HUES64 (cell line): ENCODE measurements around the gene CPLANE1. TPM values are rescaled to one million over a fixed set of nuclear protein-coding genes. Genes with fewer than 3 reads are reported as not detected.
A peak's percentile ranks its signal among the peaks of the same experiment; 100 is the strongest.
"Not testable (repeated sequence)": the region's sequence is repeated elsewhere in the genome, so short reads cannot be mapped to it uniquely, and the experiment has no call there.

Experiments
- H3K27ac ChIP-seq: 2 replicates; pipeline ENCODE4 v1.7.0; 2013; ENCODE audit warnings: low read depth, low read length, inconsistent platforms
- H3K27me3 ChIP-seq: 2 replicates; pipeline ENCODE4 v1.6.1; 2013; ENCODE audit warnings: mild to moderate bottlenecking, low read length; ENCODE audit not compliant: insufficient read depth
- H3K36me3 ChIP-seq: 2 replicates; pipeline ENCODE4 v1.6.1; 2013; ENCODE audit warnings: mild to moderate bottlenecking, low read length; ENCODE audit not compliant: insufficient read depth
- H3K4me1 ChIP-seq: 2 replicates; pipeline ENCODE4 v1.6.1; 2013; ENCODE audit warnings: mild to moderate bottlenecking, low read length, moderate library complexity; ENCODE audit not compliant: insufficient read depth
- H3K4me3 ChIP-seq: 2 replicates; pipeline ENCODE4 v1.5.1; 2013; ENCODE audit warnings: mild to moderate bottlenecking, low read length, moderate library complexity
- H3K9ac ChIP-seq: 2 replicates; pipeline ENCODE4 v1.6.1; 2013; ENCODE audit warnings: mild to moderate bottlenecking, low read depth, low read length
- H3K9me3 ChIP-seq: 2 replicates; pipeline ENCODE4 v1.6.1; 2013; ENCODE audit warnings: low read depth, low read length; ENCODE audit not compliant: insufficient read depth
- WGBS: fragments of 150-250, 120-280 bp; methylation state at CpG from one replicate; pipeline ENCODE4 v1.1.7; 2013; ENCODE audit warnings: missing lambda C conversion rate; 5-methylcytosine and 5-hydroxymethylcytosine counted together
- polyA plus RNA-seq, 2 experiments: library from polyadenylated mRNA; stranded (reverse); fragments of 50-300 nt; gene quantifications; one replicate each; pipeline ENCODE4 v1.2.3, GENCODE V29; 2013

Gene CPLANE1
- 5.8 TPM for polyA plus RNA-seq (2013, experiment 1 of 2)
- 8.2 TPM for polyA plus RNA-seq (2013, experiment 2 of 2)

- Histone ChIP-seq H3K9ac (peak within 1 kb of the TSS; percentile 93), H3K27ac (peak within 1 kb of the TSS; percentile 73; the same call in 1 of the 2 replicates), H3K9me3 (0 out of 2 replicates have a peak, but pooled peaks cover 1% of the 10 kb centered on the region), H3K4me1 (peaks cover 5% of the 10 kb centered on the region; the same call in 1 of the 2 replicates), H3K27me3 (no peaks in the 10 kb centered on the region), H3K36me3 (no peaks in the 10 kb centered on the region), H3K4me3 (peak within 1 kb of the TSS; percentile 77)
- under 1% methylated on average over 88 of the region's 88 CpGs for WGBS
Observed at GRCh38 chr5:37248970-37249814, at the start of gene CPLANE1. TSS of gene CPLANE1 (minus strand) at chr5:37249376. CDS start at chr5:37247698, 1,678 bp downstream.

- H3K27ac ChIP-seq, H3K4me3 ChIP-seq, H3K4me1 ChIP-seq, H3K9ac ChIP-seq, H3K27me3 ChIP-seq, H3K9me3 ChIP-seq: not testable (repeated sequence)
- 95% methylated on average over 6 of the region's 7 CpGs for WGBS
- H3K36me3 ChIP-seq: peaks cover 81% of the 10 kb centered on the region
Observed at GRCh38 chr5:37296313-37296712, 47.1 kb upstream of the CPLANE1 start.

DNA sequence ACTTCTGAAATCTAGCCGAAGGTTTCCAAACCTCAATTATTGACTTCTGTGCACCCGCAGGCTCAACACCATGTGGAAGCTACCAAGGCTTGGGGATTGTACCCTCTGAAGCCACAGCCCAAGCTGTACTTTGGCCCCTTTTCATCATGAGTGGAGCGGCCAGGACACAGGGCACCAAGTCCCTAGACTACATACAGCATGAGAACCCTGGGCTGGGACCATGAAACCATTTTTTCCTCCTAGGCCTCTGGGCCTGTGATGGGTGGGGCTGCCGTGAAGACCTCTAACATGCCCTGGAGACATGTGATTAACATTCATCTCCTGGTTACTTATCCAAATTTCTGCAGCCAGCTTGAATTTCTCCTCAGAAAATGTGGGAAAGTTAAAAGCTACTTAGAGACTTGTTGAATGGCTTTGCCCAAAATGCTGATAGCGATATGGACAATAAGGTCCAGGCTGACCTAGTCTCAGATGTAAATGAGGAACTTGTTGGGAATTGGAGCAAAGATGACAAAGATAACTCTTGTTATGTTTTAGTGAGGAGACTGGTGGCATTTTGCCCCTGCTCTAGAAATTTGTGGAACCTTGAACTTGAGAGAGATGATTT, 34.1 kb upstream of the CPLANE1 start:
- Histone ChIP-seq H3K9ac (no peak overlapping the region), H3K27me3 (no peaks in the 10 kb centered on the region), H3K4me3 (no peak overlapping the region), H3K9me3 (peaks cover 42% of the 10 kb centered on the region), H3K27ac (no peak overlapping the region), H3K36me3 (peaks cover 5% of the 10 kb centered on the region; the same call in 1 of the 2 replicates), H3K4me1 (no peaks in the 10 kb centered on the region)
- WGBS: 90% methylated on average over 5 of the region's 5 CpGs

- Histone ChIP-seq H3K4me1 (no peaks in the 10 kb centered on the region), H3K27ac (no peak overlapping the region), H3K9me3 (peaks cover 13% of the 10 kb centered on the region), H3K27me3 (no peaks in the 10 kb centered on the region), H3K36me3 (no peaks in the 10 kb centered on the region), H3K9ac (no peak overlapping the region), H3K4me3 (no peak overlapping the region)
- WGBS: 96% methylated on average over 2 of the region's 2 CpGs
Observed at GRCh38 chr5:37275511-37275910, 26.3 kb upstream of the CPLANE1 start.

- H3K36me3 ChIP-seq: no peaks in the 10 kb centered on the region
- no peaks in the 10 kb centered on the region for H3K27me3 ChIP-seq
- H3K9ac ChIP-seq: no peak overlapping the region
- no peaks in the 10 kb centered on the region for H3K9me3 ChIP-seq
- no peaks in the 10 kb centered on the region for H3K4me1 ChIP-seq
- no peak overlapping the region for H3K4me3 ChIP-seq
- no peak overlapping the region for H3K27ac ChIP-seq
- no CpG with 5 or more reads among the region's 1 CpG for WGBS
Observed at GRCh38 chr5:37272511-37272910, 23.3 kb upstream of the CPLANE1 start.

DNA sequence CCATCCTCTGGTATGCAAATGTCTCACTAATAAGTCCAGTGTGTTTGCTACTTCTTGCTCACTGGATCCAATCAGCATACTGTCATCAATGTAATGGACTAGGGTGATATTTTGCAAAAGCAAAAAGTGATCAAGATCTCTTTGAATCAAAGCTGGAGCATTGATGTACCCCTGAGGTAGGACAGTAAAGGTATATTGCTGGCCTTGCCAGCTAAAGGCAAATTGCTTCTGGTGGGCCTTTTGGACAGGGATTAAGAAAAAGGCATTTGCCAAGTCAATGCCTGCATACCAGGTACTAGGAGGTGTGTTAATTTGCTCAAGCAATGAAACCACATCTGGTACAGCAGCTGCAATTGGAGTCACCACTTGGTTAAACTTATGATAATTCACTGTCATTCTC, 18.9 kb upstream of the CPLANE1 start:
- H3K4me1 ChIP-seq, H3K9me3 ChIP-seq, H3K9ac ChIP-seq, H3K27ac ChIP-seq, H3K4me3 ChIP-seq, H3K36me3 ChIP-seq, H3K27me3 ChIP-seq: not testable (repeated sequence)

DNA sequence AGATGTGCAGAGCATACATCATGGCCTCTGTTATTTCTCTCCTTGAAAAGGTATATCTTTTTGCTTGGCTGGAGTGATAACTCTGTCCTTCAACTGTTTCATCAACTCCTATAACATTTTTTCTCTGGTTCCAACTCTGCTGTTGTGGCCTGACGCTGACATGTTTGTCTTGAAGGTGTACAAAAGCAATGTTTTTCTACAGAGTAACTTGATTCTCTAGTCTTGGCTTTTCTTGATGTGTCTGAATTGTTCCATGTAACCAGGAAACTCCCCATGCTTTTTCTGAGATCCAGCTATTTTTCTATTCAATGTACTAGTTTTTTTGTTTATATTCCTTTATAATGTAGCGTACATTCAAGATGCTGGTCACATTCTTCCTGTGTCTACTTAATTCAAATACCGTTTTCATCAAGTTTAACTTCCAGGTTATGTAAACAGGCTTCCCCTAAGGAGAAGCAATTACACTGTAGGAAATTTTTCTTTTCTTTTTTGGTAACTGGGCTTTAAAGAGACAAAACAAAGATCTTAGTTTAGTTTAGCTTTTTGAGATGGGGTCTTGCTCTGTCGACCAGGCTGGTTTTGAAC, 6.7 kb upstream of the CPLANE1 start:
- H3K36me3 ChIP-seq: no peaks in the 10 kb centered on the region
- H3K9ac ChIP-seq: no peak overlapping the region
- no peaks in the 10 kb centered on the region for H3K4me1 ChIP-seq
- WGBS: 100% methylated on average over 3 of the region's 4 CpGs
- no peak overlapping the region for H3K4me3 ChIP-seq
- H3K27ac ChIP-seq: no peak overlapping the region
- H3K27me3 ChIP-seq: no peaks in the 10 kb centered on the region
- H3K9me3 ChIP-seq: 0 out of 2 replicates have a peak, but pooled peaks cover 8% of the 10 kb centered on the region

DNA sequence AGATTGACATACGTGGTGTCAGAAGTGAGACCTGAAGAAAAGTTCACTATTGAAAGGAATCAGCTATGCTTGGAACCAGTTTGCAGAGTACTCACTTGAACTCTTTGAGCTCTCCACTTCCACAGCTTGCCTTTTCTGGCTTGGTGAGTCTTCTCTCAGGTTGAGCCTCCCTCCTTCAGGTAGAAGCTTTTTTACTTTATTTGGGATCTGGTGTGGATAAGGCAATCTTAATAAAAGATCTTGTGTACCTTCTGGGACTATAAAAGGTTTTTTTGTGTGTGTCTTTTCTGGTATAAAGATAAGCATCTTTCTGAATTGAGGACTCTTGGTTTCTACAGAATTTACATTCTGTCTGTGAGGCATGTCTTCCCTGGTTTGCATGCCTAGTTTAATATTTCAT, 5.4 kb upstream of the CPLANE1 start:
- H3K4me3 ChIP-seq: no peak overlapping the region
- no peaks in the 10 kb centered on the region for H3K27me3 ChIP-seq
- WGBS: 91% methylated on average over 1 of the region's 1 CpG
- 0 out of 2 replicates have a peak, but pooled peaks cover 8% of the 10 kb centered on the region for H3K9me3 ChIP-seq
- H3K4me1 ChIP-seq: 0 out of 2 replicates have a peak, but pooled peaks cover 2% of the 10 kb centered on the region
- no peak overlapping the region for H3K27ac ChIP-seq
- H3K9ac ChIP-seq: no peak overlapping the region
- no peaks in the 10 kb centered on the region for H3K36me3 ChIP-seq

DNA sequence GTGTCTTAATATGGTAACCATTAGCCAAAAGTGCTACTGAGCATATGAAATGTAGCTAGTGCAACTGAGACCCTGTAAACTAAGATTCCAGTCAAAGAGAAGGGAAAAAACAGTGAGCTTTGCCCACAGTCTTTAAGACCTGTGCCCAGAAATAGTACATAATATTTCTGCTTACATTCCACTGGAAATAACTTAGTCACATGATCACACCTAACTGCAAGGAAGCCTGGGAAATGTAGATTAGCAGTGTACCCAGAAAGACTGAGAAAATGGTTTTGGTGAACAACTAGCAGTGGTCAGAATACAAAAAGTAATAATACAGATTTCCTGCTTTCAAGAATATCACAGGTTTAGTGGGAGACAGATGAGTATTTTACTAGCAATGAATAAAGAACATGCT, 2.5 kb upstream of the CPLANE1 start:
- no peaks in the 10 kb centered on the region for H3K27me3 ChIP-seq
- no peak overlapping the region for H3K4me3 ChIP-seq
- peaks cover 5% of the 10 kb centered on the region; the same call in 1 of the 2 replicates for H3K4me1 ChIP-seq
- H3K36me3 ChIP-seq: no peaks in the 10 kb centered on the region
- H3K9ac ChIP-seq: no peak overlapping the region
- no peak overlapping the region for H3K27ac ChIP-seq
- 0 out of 2 replicates have a peak, but pooled peaks cover 8% of the 10 kb centered on the region for H3K9me3 ChIP-seq

- Histone ChIP-seq H3K9ac (peak overlapping the region; percentile 93), H3K4me3 (peak overlapping the region; percentile 77), H3K27me3 (no peaks in the 10 kb centered on the region), H3K36me3 (no peaks in the 10 kb centered on the region), H3K4me1 (peaks cover 5% of the 10 kb centered on the region; the same call in 1 of the 2 replicates), H3K9me3 (0 out of 2 replicates have a peak, but pooled peaks cover 7% of the 10 kb centered on the region), H3K27ac (peak overlapping the region; percentile 73; the same call in 1 of the 2 replicates)
- WGBS: 60% methylated on average over 10 of the region's 10 CpGs
Observed at GRCh38 chr5:37249815-37250164, 614 bp upstream of the CPLANE1 start.

DNA sequence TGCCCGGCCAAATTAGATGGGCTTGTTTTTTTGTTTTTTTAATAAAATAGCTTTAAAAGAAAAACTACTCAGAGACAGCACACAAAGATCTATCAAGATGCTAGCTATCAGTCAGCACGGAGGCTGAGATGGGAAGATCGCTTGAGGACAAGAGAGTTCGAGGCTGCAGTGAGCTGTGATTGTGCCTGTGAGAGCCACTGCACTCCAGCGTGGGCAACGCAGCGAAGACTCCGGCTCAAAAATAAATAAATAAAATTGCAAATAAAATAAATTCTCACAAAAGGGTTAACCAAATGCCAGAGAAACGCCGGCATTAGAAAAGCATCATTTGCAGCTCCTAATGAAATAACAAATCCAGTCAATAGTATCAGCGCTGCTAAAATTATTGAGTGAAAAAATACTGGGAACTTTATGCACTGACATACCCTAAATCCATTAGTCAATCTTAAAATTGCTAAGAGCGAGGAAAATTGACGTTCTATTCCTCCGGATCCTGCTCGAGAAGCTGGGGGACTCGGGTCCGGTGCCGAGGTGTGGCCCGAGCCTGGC, 681 bp downstream of the CPLANE1 start:
- H3K27ac ChIP-seq: peak overlapping the region; percentile 73; the same call in 1 of the 2 replicates
- peaks cover 5% of the 10 kb centered on the region; the same call in 1 of the 2 replicates for H3K4me1 ChIP-seq
- no peaks in the 10 kb centered on the region for H3K36me3 ChIP-seq
- peak overlapping the region; percentile 77 for H3K4me3 ChIP-seq
- 17% methylated on average over 18 of the region's 19 CpGs for WGBS
- peak overlapping the region; percentile 93 for H3K9ac ChIP-seq
- no peaks in the 10 kb centered on the region for H3K9me3 ChIP-seq
- H3K27me3 ChIP-seq: no peaks in the 10 kb centered on the region
